Activated B cell treated with CpG ODN at 0.5 μM for 24 hours (primary cell): Measurements from ENCODE around the gene PRMT7. TPM values are rescaled to one million over a fixed set of nuclear protein-coding genes. Genes with fewer than 3 reads are reported as not detected.

ENCODE experiments used
- ATAC-seq: fragments of 200-7000 bp; cut with Tn5 transposase; one replicate; pipeline ENCODE4 v1.10.0; 2021; ENCODE audit warnings: low read depth, mild to moderate bottlenecking, moderate library complexity
- CTCF ChIA-PET: fragments of 350-600 bp; sonication (Branson Sonifier 250); formaldehyde crosslinking; loops from one replicate; lab custom pipeline; 2021; ENCODE audit warnings: antibody characterized with exemption; lab: Charles Lee
- POLR2A ChIA-PET: fragments of 350-600 bp; sonication (Branson Sonifier 250); formaldehyde crosslinking; loops from one replicate; lab custom pipeline; 2021; ENCODE audit warnings: antibody characterized with exemption; lab: Charles Lee
- DNase-seq: peaks from one replicate; pipeline ENCODE4 v3.0.0; 2022
- H3K27ac Mint-ChIP-seq: one replicate; pipeline ENCODE4 v1.8.0; 2020; ENCODE audit warnings: mixed read lengths
- H3K27me3 Mint-ChIP-seq: one replicate; pipeline ENCODE4 v1.8.0; 2021; ENCODE audit warnings: mixed read lengths
- H3K36me3 Mint-ChIP-seq: one replicate; pipeline ENCODE4 v1.8.0; 2021; ENCODE audit warnings: low read depth, mixed read lengths
- H3K4me1 Mint-ChIP-seq: one replicate; pipeline ENCODE4 v1.8.0; 2021; ENCODE audit warnings: mixed read lengths
- H3K4me3 Mint-ChIP-seq: one replicate; pipeline ENCODE4 v1.8.0; 2020; ENCODE audit warnings: mild to moderate bottlenecking, mixed read lengths
- H3K9me3 Mint-ChIP-seq: one replicate; pipeline ENCODE4 v1.8.0; 2020; ENCODE audit warnings: mixed read lengths
- intact Hi-C: fragments of 100-400 bp; cut with micrococcal nuclease; formaldehyde crosslinking; loops from one replicate; pipeline ENCODE4 v1.15.1; 2024
- total RNA-seq: library from RNA; stranded (reverse); gene quantifications from 2 replicates; pipeline ENCODE4 v1.2.3, GENCODE V29; 2022
- TF ChIP-seq, protein P1 (sequence below): fragments of 200-600 bp; IDR thresholded peaks from one replicate; pipeline ENCODE4 v1.8.0; 2022; ENCODE audit warnings: antibody characterized with exemption, mild to moderate bottlenecking

The PRMT7 gene
- total RNA-seq, 1 donor from 2014 or later, result 50.3 TPM

GRCh38 chr16:68380348-68380670 lies 69.5 kb downstream of the PRMT7 start:
- TF ChIP-seq, protein P1, sequence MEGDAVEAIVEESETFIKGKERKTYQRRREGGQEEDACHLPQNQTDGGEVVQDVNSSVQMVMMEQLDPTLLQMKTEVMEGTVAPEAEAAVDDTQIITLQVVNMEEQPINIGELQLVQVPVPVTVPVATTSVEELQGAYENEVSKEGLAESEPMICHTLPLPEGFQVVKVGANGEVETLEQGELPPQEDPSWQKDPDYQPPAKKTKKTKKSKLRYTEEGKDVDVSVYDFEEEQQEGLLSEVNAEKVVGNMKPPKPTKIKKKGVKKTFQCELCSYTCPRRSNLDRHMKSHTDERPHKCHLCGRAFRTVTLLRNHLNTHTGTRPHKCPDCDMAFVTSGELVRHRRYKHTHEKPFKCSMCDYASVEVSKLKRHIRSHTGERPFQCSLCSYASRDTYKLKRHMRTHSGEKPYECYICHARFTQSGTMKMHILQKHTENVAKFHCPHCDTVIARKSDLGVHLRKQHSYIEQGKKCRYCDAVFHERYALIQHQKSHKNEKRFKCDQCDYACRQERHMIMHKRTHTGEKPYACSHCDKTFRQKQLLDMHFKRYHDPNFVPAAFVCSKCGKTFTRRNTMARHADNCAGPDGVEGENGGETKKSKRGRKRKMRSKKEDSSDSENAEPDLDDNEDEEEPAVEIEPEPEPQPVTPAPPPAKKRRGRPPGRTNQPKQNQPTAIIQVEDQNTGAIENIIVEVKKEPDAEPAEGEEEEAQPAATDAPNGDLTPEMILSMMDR, result no peak
- Mint-ChIP-seq H3K4me1 (peaks cover 58% of the 10 kb centered on the region), H3K27ac (no peak overlapping the region), H3K4me3 (no peak overlapping the region), H3K27me3 (no peaks in the 10 kb centered on the region), H3K9me3 (no peaks in the 10 kb centered on the region), H3K36me3 (no peaks in the 10 kb centered on the region)
- CTCF ChIA-PET, result no interaction called here
- no peak for ATAC-seq
- no peak for DNase-seq
- POLR2A ChIA-PET, result no interaction called here
- intact Hi-C loops, result no loop called here

GRCh38 chr16:68380676-68381362 lies 70.0 kb downstream of the PRMT7 start:
- CTCF ChIA-PET, result no interaction called here
- peaks cover 63% of the 10 kb centered on the region for H3K4me1 Mint-ChIP-seq

GRCh38 chr16:68381363-68381724 lies 70.5 kb downstream of the PRMT7 start:
- H3K4me1 Mint-ChIP-seq, result peaks cover 63% of the 10 kb centered on the region

More at GRCh38 chr16:68380676-68381362, 70.0 kb downstream of the PRMT7 start:
- intact Hi-C loops, result no loop called here
- Mint-ChIP-seq H3K27ac (no peak overlapping the region), H3K4me3 (no peak overlapping the region), H3K9me3 (no peaks in the 10 kb centered on the region), H3K36me3 (no peaks in the 10 kb centered on the region), H3K27me3 (no peaks in the 10 kb centered on the region)
- POLR2A ChIA-PET, result no interaction called here
- TF ChIP-seq, protein P1, result no peak
- DNase-seq (no peak), ATAC-seq (no peak)

DNA sequence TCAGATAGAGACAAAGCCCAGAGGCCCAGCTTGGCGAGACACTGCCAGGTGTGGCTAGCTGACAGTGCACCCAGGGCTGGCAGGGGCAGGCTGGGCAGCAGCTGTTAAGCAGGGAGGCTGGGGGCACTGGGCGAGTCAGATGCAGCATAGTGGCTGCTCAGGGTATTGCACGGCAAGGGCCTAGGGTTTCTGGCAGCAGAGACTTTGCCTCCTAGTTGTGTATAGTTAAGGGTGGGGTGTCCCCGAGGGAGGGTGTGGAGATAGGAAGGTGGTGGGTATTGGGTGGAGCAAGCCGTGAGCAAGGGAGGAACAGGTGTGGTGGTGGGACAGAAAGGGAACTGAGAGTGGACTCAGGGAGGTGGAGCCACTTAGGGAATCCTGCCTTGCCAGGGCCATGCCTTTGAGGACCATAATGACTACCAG lies 71.5 kb downstream of the PRMT7 start:
- H3K4me1 Mint-ChIP-seq, result peaks cover 63% of the 10 kb centered on the region
- H3K4me3 Mint-ChIP-seq, result peak overlapping the region; percentile 20
- POLR2A ChIA-PET, result interaction anchor here (1.0 kb wide), 1 partner anchor 14 kb away, joined by 4 read pairs; no protein-coding TSS in a partner anchor
- ATAC-seq (peak; percentile 81), DNase-seq (no peak)
- CTCF ChIA-PET, result no interaction called here
- H3K36me3 Mint-ChIP-seq, result no peaks in the 10 kb centered on the region
- peak overlapping the region; percentile 74 for H3K27ac Mint-ChIP-seq
- no peaks in the 10 kb centered on the region for H3K9me3 Mint-ChIP-seq
- intact Hi-C loops, result no loop called here
- TF ChIP-seq, protein P1, result no peak
- no peaks in the 10 kb centered on the region for H3K27me3 Mint-ChIP-seq

More at GRCh38 chr16:68381363-68381724, 70.5 kb downstream of the PRMT7 start:
- TF ChIP-seq, protein P1, result no peak
- Mint-ChIP-seq H3K36me3 (no peaks in the 10 kb centered on the region), H3K9me3 (no peaks in the 10 kb centered on the region), H3K27me3 (no peaks in the 10 kb centered on the region), H3K4me3 (no peak overlapping the region), H3K27ac (peak overlapping the region; percentile 74)
- CTCF ChIA-PET, result no interaction called here
- POLR2A ChIA-PET, result interaction anchor here (1.0 kb wide), 1 partner anchor 13 kb away, joined by 4 read pairs; no protein-coding TSS in a partner anchor
- DNase-seq (no peak), ATAC-seq (no peak)
- intact Hi-C loops, result no loop called here

DNA sequence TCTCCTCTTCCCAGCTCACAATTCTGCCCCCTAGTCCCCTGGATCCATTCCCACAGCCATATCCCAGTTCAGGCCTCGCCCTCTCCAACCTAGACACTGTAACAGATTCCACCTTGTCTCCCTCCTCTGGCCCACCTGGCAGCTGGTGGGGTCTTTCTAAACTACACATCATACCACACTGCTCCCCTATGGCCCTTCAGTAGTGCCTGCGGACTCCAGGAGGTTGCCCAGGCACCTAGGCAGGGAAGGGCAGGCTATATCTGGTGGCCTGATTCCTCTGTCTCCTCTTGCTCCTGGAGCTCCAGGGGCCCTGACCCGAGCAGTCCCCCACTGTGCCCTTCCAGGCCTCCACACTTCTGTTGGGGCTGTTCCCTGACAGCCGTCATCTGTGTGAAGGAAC lies 73.0 kb downstream of the PRMT7 start:
- DNase-seq, result no peak
- Mint-ChIP-seq H3K4me3 (no peak overlapping the region), H3K27me3 (no peaks in the 10 kb centered on the region), H3K9me3 (no peaks in the 10 kb centered on the region), H3K4me1 (peaks cover 63% of the 10 kb centered on the region), H3K36me3 (no peaks in the 10 kb centered on the region), H3K27ac (peak overlapping the region; percentile 73)
- POLR2A ChIA-PET, result interaction anchor here (0.9 kb wide), 1 partner anchor 26 kb away, joined by 3 read pairs; no protein-coding TSS in a partner anchor
- intact Hi-C loops, result no loop called here
- CTCF ChIA-PET, result interaction anchor here (0.7 kb wide), 2 partner anchors 13 to 137 kb away, joined by 3 to 5 read pairs; no protein-coding TSS in a partner anchor
- TF ChIP-seq, protein P1, result no peak
- no peak for ATAC-seq
